Measurements from ENCODE around the gene PSMB2.
A peak's percentile ranks its signal among the peaks of the same experiment; 100 is the strongest.

The PSMB2 gene

GRCh38 chr1:35656148-35656862 lies 15.0 kb upstream of the PSMB2 start:
- no peaks in the 10 kb centered on the region for H3K36me3 Mint-ChIP-seq (ENCODE audit: low read depth)
- no peak overlapping the region for H3K4me3 Mint-ChIP-seq
- H3K27ac Mint-ChIP-seq = no peak overlapping the region
- no peaks in the 10 kb centered on the region for H3K9me3 Mint-ChIP-seq
- H3K27me3 Mint-ChIP-seq (ENCODE audit: low read depth) = peaks cover 54% of the 10 kb centered on the region
- TF ChIP-seq, protein P1, sequence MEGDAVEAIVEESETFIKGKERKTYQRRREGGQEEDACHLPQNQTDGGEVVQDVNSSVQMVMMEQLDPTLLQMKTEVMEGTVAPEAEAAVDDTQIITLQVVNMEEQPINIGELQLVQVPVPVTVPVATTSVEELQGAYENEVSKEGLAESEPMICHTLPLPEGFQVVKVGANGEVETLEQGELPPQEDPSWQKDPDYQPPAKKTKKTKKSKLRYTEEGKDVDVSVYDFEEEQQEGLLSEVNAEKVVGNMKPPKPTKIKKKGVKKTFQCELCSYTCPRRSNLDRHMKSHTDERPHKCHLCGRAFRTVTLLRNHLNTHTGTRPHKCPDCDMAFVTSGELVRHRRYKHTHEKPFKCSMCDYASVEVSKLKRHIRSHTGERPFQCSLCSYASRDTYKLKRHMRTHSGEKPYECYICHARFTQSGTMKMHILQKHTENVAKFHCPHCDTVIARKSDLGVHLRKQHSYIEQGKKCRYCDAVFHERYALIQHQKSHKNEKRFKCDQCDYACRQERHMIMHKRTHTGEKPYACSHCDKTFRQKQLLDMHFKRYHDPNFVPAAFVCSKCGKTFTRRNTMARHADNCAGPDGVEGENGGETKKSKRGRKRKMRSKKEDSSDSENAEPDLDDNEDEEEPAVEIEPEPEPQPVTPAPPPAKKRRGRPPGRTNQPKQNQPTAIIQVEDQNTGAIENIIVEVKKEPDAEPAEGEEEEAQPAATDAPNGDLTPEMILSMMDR (IDR thresholded peaks at IDR 0.05; ENCODE audit: unreplicated experiment in 3 of 3) = no peak
- H3K4me1 Mint-ChIP-seq = no peaks in the 10 kb centered on the region

DNA sequence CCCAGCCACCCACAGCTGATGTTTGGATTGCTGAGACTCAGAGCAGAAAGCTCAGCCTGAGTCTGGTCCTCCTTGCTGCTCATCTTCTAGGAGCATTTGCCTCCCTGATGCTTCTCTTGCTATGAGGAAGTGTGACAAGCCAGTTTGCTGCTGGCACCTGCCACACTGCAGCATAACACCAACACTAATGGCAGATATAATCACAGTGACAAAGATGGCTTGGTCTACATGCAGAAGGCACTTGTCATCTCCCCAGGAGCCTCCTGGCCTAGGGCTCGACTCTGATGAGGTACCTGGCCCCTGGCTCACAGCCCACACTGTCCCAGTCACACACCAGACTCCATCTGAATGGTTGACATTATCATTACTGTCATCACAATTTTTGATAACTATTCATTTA lies 13.9 kb upstream of the PSMB2 start:
- Mint-ChIP-seq H3K9me3 (no peaks in the 10 kb centered on the region), H3K27ac (no peak overlapping the region), H3K4me3 (no peak overlapping the region), H3K36me3 (ENCODE audit: low read depth) (no peaks in the 10 kb centered on the region), H3K4me1 (no peaks in the 10 kb centered on the region), H3K27me3 (ENCODE audit: low read depth) (peaks cover 61% of the 10 kb centered on the region)
- TF ChIP-seq, protein P1 (IDR thresholded peaks at IDR 0.05; ENCODE audit: unreplicated experiment in 3 of 3) = no peak

DNA sequence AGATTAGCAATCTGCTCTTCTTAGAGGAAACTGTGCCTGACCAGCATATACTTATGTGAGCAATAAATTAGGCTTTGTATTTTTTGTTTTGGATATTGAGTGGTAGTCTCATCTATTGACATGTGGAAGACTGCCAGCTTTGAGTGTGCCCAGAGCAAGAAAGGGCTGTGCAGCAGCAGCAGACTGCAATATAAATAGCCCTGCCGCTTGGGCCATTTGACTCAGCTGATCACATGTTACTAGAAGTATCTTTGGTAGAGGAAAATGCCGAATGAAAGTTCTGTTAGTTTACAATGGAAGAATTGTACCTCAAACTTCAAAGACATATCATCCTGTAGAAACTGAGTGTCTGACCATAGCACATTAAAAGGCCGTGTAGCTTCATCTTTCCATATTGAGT lies 9.1 kb upstream of the PSMB2 start:
- Mint-ChIP-seq H3K9me3 (no peaks in the 10 kb centered on the region), H3K4me3 (no peak overlapping the region), H3K27ac (no peak overlapping the region), H3K27me3 (ENCODE audit: low read depth) (peaks cover 87% of the 10 kb centered on the region), H3K36me3 (ENCODE audit: low read depth) (no peaks in the 10 kb centered on the region), H3K4me1 (no peaks in the 10 kb centered on the region)
- TF ChIP-seq, protein P1 (IDR thresholded peaks at IDR 0.05; ENCODE audit: unreplicated experiment in 3 of 3) = no peak

DNA sequence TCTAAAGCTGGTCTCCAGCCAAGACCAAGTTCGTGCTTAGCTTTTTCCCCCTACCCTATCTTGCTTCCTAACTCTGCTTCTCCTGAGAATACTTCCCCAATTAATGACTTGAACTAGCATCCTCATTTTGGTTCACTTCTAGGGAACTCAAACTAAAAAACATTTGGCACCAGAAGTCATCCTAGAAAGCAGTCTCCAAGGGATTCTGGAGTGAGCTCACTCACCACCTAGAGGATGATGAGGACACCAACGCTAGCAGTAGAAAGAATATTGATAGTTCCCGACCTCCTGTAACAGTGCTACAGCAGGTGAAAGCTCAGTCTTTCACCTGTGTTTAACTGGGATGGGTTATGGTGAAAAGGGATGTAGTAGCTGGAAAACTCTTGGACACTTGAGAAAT lies 4.7 kb upstream of the PSMB2 start:
- no peaks in the 10 kb centered on the region for H3K36me3 Mint-ChIP-seq (ENCODE audit: low read depth)
- H3K4me3 Mint-ChIP-seq = peak overlapping the region in 1 of 3 experiments; percentile 21
- TF ChIP-seq, protein P1 (IDR thresholded peaks at IDR 0.05; ENCODE audit: unreplicated experiment in 3 of 3) = no peak
- H3K9me3 Mint-ChIP-seq = no peaks in the 10 kb centered on the region
- peaks cover 69% of the 10 kb centered on the region for H3K27me3 Mint-ChIP-seq (ENCODE audit: low read depth)
- H3K4me1 Mint-ChIP-seq = peaks cover 7% of the 10 kb centered on the region
- H3K27ac Mint-ChIP-seq = no peak overlapping the region

GRCh38 chr1:35644204-35644603 lies 2.9 kb upstream of the PSMB2 start:
- Mint-ChIP-seq H3K27ac (no peak overlapping the region), H3K4me3 (peak overlapping the region; percentile 47 to 84 (median 66)), H3K4me1 (peaks cover 17% of the 10 kb centered on the region), H3K36me3 (ENCODE audit: low read depth) (no peaks in the 10 kb centered on the region), H3K9me3 (no peaks in the 10 kb centered on the region), H3K27me3 (ENCODE audit: low read depth) (peaks cover 52% of the 10 kb centered on the region)
- TF ChIP-seq, protein P1 (IDR thresholded peaks at IDR 0.05; ENCODE audit: unreplicated experiment in 3 of 3) = no peak

- Mint-ChIP-seq H3K9me3 (no peaks in the 10 kb centered on the region), H3K27ac (peak overlapping the region in 2 of 3 experiments; percentile 98 to 99), H3K36me3 (ENCODE audit: low read depth) (no peaks in the 10 kb centered on the region), H3K4me1 (peaks cover 26% of the 10 kb centered on the region), H3K4me3 (peak overlapping the region; percentile 99 to 100 (median 99)), H3K27me3 (ENCODE audit: low read depth) (peaks cover 39% of the 10 kb centered on the region)
- TF ChIP-seq, protein P1 (IDR thresholded peaks at IDR 0.05; ENCODE audit: unreplicated experiment in 3 of 3) = no peak
Measured at GRCh38 chr1:35642471-35642955, 1.2 kb upstream of the PSMB2 start.

All from nephron (organoid).